DND-41 (cell line): ENCODE measurements around the gene DHX34.
"Not testable (repeated sequence)": the region's sequence is repeated elsewhere in the genome, so short reads cannot be mapped to it uniquely, and the experiment has no call there.

Source experiments
- ATAC-seq: fragments of 200-7000 bp; cut with Tn5 transposase; 3 replicates; pipeline ENCODE4 v1.9.1; 2021; ENCODE audit warnings: low read depth; ENCODE audit not compliant: insufficient read depth
- DNase-seq: peaks from one replicate; pipeline ENCODE4 v3.0.0-alpha.2; 2020
- H2AFZ ChIP-seq: 2 replicates; pipeline ENCODE4 v1.6.0; 2012; ENCODE audit warnings: low read depth, low read length
- H3K27ac ChIP-seq: 2 replicates; pipeline ENCODE4 v1.5.1; 2012; ENCODE audit warnings: low read length, inconsistent platforms
- H3K27me3 ChIP-seq: fragments of 200-600 bp; sonication (generic); 2 replicates; pipeline ENCODE4 v1.6.0; 2012; ENCODE audit warnings: low read length, mild to moderate bottlenecking, inconsistent platforms; ENCODE audit not compliant: insufficient read depth, poor library complexity
- H3K36me3 ChIP-seq: 2 replicates; pipeline ENCODE4 v1.5.1; 2012; ENCODE audit warnings: low read length, inconsistent platforms; ENCODE audit not compliant: insufficient read depth
- H3K4me1 ChIP-seq: 2 replicates; pipeline ENCODE4 v1.5.1; 2012; ENCODE audit warnings: mild to moderate bottlenecking, low read length; ENCODE audit not compliant: insufficient read depth
- H3K4me2 ChIP-seq: 2 replicates; pipeline ENCODE4 v1.6.0; 2012; ENCODE audit warnings: mild to moderate bottlenecking, moderate library complexity, low read length, inconsistent platforms; ENCODE audit not compliant: insufficient read depth
- H3K4me3 ChIP-seq, 2 experiments: fragments of 200-600 bp in 1 of 2; shearing (Covaris generic) in 1 of 2; 2 replicates each; pipeline ENCODE4 v1.5.1; 2012 to 2016; ENCODE audit warnings: inconsistent platforms in 2 of 2, low read length in 2 of 2, mild to moderate bottlenecking in 2 of 2, low read depth in 1 of 2, moderate library complexity in 1 of 2
- H3K79me2 ChIP-seq: 2 replicates; pipeline ENCODE4 v1.6.0; 2012; ENCODE audit warnings: low read length, inconsistent platforms; ENCODE audit not compliant: insufficient read depth
- H3K9ac ChIP-seq: 2 replicates; pipeline ENCODE4 v1.6.0; 2012; ENCODE audit warnings: low read depth, mild to moderate bottlenecking, inconsistent platforms, low read length, moderate library complexity
- H3K9me3 ChIP-seq: 2 replicates; pipeline ENCODE4 v1.5.1; 2012; ENCODE audit warnings: low read length, moderate library complexity, mild to moderate bottlenecking, inconsistent platforms; ENCODE audit not compliant: insufficient read depth, severe bottlenecking
- H4K20me1 ChIP-seq: 2 replicates; pipeline ENCODE4 v1.6.0; 2012; ENCODE audit warnings: low read length; ENCODE audit not compliant: insufficient read depth
- CTCF ChIP-seq: IDR thresholded peaks from 2 replicates; pipeline ENCODE4 v1.5.1; 2012; ENCODE audit warnings: borderline replicate concordance, low read length, moderate library complexity, mild to moderate bottlenecking; ENCODE audit not compliant: poor library complexity, severe bottlenecking; ENCODE audit errors: extremely low read depth
- EZH2 ChIP-seq: IDR thresholded peaks from 3 replicates; pipeline ENCODE4 v1.6.1; 2012; ENCODE audit warnings: borderline replicate concordance, low read depth, mild to moderate bottlenecking, moderate library complexity, low read length, inconsistent platforms; ENCODE audit not compliant: severe bottlenecking

Gene DHX34

DNA sequence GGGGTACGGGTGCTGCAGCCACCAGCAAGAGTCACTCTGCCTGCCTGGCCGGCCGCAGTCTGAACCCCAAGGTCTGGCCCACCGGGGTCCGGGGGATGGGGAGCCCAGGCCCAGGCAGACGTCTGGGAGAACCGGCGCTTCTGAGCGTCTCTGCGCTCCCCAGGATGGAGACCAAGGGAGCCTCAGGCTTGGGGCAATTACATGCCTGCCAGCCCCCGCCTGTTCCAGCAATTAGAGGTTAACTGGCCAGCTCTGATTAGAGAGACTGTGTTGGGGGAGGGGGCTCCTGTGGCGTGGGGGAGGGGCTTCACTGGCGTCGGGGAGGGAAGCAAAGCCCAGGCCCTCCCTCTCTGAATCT, 58.3 kb downstream of the DHX34 start:
- no peak overlapping the region for H3K27ac ChIP-seq
- H3K4me1 ChIP-seq = no peaks in the 10 kb centered on the region
- H3K36me3 ChIP-seq = no peaks in the 10 kb centered on the region
- no peaks in the 10 kb centered on the region for H3K9me3 ChIP-seq
- H2AFZ ChIP-seq = no peak overlapping the region
- no peaks in the 10 kb centered on the region for H3K79me2 ChIP-seq
- no peak overlapping the region for H3K4me3 ChIP-seq
- H3K4me2 ChIP-seq = no peak overlapping the region
- no peaks in the 10 kb centered on the region for H3K27me3 ChIP-seq
- TF ChIP-seq CTCF = no peak
- no peak for TF ChIP-seq EZH2
- no peaks in the 10 kb centered on the region for H4K20me1 ChIP-seq
- ATAC-seq = no peak
- no peak overlapping the region for H3K9ac ChIP-seq
- no peak for DNase-seq

GRCh38 chr19:47408156-47408938, 59.2 kb downstream of the DHX34 start:
- Histone ChIP-seq H3K9ac (no peak overlapping the region), H3K4me2 (no peak overlapping the region), H3K4me1 (no peaks in the 10 kb centered on the region), H3K27me3 (no peaks in the 10 kb centered on the region), H3K79me2 (no peaks in the 10 kb centered on the region), H4K20me1 (no peaks in the 10 kb centered on the region), H2AFZ (no peak overlapping the region), H3K9me3 (no peaks in the 10 kb centered on the region), H3K4me3 (no peak overlapping the region), H3K27ac (no peak overlapping the region), H3K36me3 (no peaks in the 10 kb centered on the region)
- ATAC-seq (no peak), DNase-seq (no peak)
- no peak for TF ChIP-seq EZH2
- no peak for TF ChIP-seq CTCF

DNA sequence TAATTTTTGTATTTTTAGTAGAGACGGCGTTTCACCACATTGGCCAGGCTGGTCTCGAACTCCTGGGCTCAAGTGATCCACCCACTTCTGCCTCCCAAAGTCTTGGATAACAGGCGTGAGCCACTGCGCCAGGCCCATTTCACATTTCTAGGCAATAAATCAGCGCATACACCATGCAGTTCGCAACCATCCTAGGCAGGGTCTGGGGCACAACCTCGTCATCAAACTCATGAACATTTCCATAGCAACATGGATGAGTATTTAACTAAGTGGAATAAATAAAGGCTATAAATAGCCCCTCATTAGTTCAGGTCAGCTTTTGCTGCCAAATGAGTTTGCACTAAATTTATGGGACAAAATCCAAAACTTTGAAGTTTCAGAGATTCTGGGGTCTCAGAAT, 62.0 kb downstream of the DHX34 start:
- H3K27me3 ChIP-seq = no peaks in the 10 kb centered on the region
- no peak overlapping the region for H3K4me2 ChIP-seq
- H3K4me3 ChIP-seq = no peak overlapping the region
- no peaks in the 10 kb centered on the region for H3K79me2 ChIP-seq
- H2AFZ ChIP-seq = no peak overlapping the region
- peaks cover 3% of the 10 kb centered on the region; the same call in 1 of the 2 replicates for H4K20me1 ChIP-seq
- no peak overlapping the region for H3K27ac ChIP-seq
- no peaks in the 10 kb centered on the region for H3K9me3 ChIP-seq
- no peak for DNase-seq
- H3K4me1 ChIP-seq = no peaks in the 10 kb centered on the region
- H3K36me3 ChIP-seq = no peaks in the 10 kb centered on the region
- no peak overlapping the region for H3K9ac ChIP-seq
- TF ChIP-seq CTCF (no peak), EZH2 (no peak)
- ATAC-seq = no peak

GRCh38 chr19:47411696-47412095, 62.6 kb downstream of the DHX34 start:
- H2AFZ ChIP-seq, H4K20me1 ChIP-seq, H3K4me1 ChIP-seq, H3K27ac ChIP-seq, H3K4me2 ChIP-seq, H3K9me3 ChIP-seq, H3K4me3 ChIP-seq, ATAC-seq, DNase-seq, H3K79me2 ChIP-seq, H3K27me3 ChIP-seq, H3K9ac ChIP-seq, H3K36me3 ChIP-seq: not testable (repeated sequence)
